Measurements from ENCODE around the gene HSCB. TPM values are rescaled to one million over a fixed set of nuclear protein-coding genes. Genes with fewer than 3 reads are reported as not detected.
A peak's percentile ranks its signal among the peaks of the same experiment; 100 is the strongest.

The HSCB gene
- total and polyA plus RNA-seq, 9 of the 15 experiments (the other 6 are each of a cell fraction or from before 2014, with no cell fraction given), result 2.6 to 13.1 (median 8.6) TPM

DNA sequence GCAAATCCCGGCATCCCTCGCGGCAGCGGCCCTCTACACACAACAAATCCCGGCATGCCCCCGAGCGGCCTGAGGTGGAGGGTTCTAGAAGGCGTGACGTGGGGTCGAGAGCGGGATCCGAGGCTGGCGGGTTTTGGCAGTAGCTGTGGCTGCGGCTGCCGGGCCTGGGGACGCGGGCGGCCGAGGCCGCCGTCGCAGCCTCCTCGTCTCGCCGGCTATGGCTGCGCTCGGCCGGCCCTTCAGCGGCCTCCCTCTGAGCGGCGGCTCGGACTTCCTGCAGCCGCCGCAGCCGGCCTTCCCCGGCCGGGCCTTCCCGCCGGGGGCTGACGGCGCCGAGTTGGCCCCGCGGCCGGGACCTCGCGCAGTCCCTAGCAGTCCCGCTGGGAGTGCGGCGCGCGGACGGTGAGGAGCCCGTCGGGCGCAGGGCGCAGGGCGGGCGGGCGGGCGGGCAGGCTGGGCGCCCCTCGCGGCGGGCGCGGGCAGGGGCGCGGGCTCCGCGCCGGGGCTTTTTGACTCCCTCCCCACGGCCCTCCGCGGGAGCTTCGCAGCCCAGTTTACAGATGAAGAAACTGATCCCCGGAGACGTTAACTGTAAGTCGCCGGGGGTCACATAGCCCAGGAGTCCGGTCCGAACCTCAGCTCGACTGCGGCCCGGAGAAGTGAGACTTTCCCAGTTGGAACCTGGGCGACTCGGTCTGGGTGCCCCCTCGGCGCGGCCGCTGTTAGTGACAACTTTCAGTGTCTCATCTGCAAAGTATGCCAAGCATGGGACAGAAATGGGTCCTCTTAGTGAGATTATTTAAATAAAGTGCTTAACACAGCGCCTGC is 31.0 kb downstream of the HSCB start, which contains the start of gene CCDC117:
Gene CCDC117, plus strand, starts transcription at position 63 of the 828 bp plus-strand sequence. Its CDS starts 155 bp downstream, at position 218.
- in situ Hi-C loops (cut with MboI) (no loop called here), intact Hi-C loops (cut with micrococcal nuclease) (no loop called here)
- Histone ChIP-seq H3K27ac (ENCODE audit: extremely low read depth, low read depth, low read length) (peak within 1 kb of the TSS; percentile 92), H3K9ac (ENCODE audit: insufficient read depth in 1 of 2, low read depth in 2 of 2, low read length in 2 of 2) (peak within 1 kb of the TSS; percentile 88 to 94), H3K9me1 (ENCODE audit: control insufficient read depth, insufficient read depth, low read length) (no peaks in the 10 kb centered on the region), H3K4me2 (ENCODE audit: insufficient read depth, low read length) (peak within 1 kb of the TSS; percentile 84), H3K9me3 (replicated peaks; ENCODE audit: control insufficient read depth, insufficient read depth, low read depth, low read length) (no peaks in the 10 kb centered on the region), H4K20me1 (replicated peaks; ENCODE audit: control insufficient read depth, insufficient read depth, low read length) (no peaks in the 10 kb centered on the region), H3K79me2 (ENCODE audit: control insufficient read depth, insufficient read depth, low read length) (peaks cover 31% of the 10 kb centered on the region), H2AFZ (ENCODE audit: low read depth, low read length) (peak within 1 kb of the TSS; percentile 86), H3K4me1 (replicated peaks in 1 of 2; ENCODE audit: control insufficient read depth in 2 of 2, insufficient read depth in 2 of 2, low read length in 2 of 2) (peaks cover 3 to 6% of the 10 kb centered on the region in 2 experiments; a peak in 2 of 5 replicates), H3K27me3 (ENCODE audit: control insufficient read depth in 2 of 2, insufficient read depth in 2 of 2, low read length in 2 of 2) (no peaks in the 10 kb centered on the region), H3K4me3 (peak within 1 kb of the TSS; percentile 84), H3K36me3 (ENCODE audit: control insufficient read depth, insufficient read depth, low read length) (peaks cover 24% of the 10 kb centered on the region; the same call in 1 of the 3 replicates)
- no peak for FAIRE-seq
- CTCF ChIA-PET (ENCODE audit: low intra/inter-chr PET ratio), result interaction anchor here (0.7 kb wide), 1 partner anchor 58 kb away, joined by 3 read pairs; no protein-coding TSS in a partner anchor
- peak; percentile 96 for ATAC-seq
- POLR2A ChIA-PET, result interaction anchor here (0.6 to 1.2 kb wide), 11 partner anchors 11 to 361 kb away, joined by 3 to 5 read pairs (median 4); partner anchors contain the start of gene XBP1
- peak; percentile 83 to 94 (median 86) for DNase-seq (ENCODE audit: extremely low read depth in 1 of 4, low spot score in 3 of 4)
- under 1% methylated on average over 42 of the region's 92 CpGs for WGBS (ENCODE audit: insufficient coverage, low coverage, missing lambda C conversion rate)
- no TSS peak for BruUV-seq (replicated peaks)
- no peak for TF ChIP-seq TRIM24 (IDR thresholded peaks at IDR 0.05)
- TF ChIP-seq, protein P1, sequence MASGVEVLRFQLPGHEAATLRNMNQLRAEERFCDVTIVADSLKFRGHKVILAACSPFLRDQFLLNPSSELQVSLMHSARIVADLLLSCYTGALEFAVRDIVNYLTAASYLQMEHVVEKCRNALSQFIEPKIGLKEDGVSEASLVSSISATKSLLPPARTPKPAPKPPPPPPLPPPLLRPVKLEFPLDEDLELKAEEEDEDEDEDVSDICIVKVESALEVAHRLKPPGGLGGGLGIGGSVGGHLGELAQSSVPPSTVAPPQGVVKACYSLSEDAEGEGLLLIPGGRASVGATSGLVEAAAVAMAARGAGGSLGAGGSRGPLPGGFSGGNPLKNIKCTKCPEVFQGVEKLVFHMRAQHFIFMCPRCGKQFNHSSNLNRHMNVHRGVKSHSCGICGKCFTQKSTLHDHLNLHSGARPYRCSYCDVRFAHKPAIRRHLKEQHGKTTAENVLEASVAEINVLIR (CRISPR knock-in tag; IDR thresholded peaks at IDR 0.05), result peak; percentile 45; the same call in 1 of the 2 replicates
- TF ChIP-seq HCFC1 (IDR thresholded peaks at IDR 0.05; ENCODE audit: low read depth, low read length), result peak; percentile 92
- TF ChIP-seq SMAD4 (CRISPR knock-in tag; conservative IDR thresholded peaks at IDR 0.05), result peak; percentile 66
- TF ChIP-seq BCOR (IDR thresholded peaks at IDR 0.05), result no peak; the same call in 1 of the 2 replicates
- TF ChIP-seq CREM (IDR thresholded peaks at IDR 0.05; ENCODE audit: low read depth), result peak; percentile 91
- TF ChIP-seq, protein P2, sequence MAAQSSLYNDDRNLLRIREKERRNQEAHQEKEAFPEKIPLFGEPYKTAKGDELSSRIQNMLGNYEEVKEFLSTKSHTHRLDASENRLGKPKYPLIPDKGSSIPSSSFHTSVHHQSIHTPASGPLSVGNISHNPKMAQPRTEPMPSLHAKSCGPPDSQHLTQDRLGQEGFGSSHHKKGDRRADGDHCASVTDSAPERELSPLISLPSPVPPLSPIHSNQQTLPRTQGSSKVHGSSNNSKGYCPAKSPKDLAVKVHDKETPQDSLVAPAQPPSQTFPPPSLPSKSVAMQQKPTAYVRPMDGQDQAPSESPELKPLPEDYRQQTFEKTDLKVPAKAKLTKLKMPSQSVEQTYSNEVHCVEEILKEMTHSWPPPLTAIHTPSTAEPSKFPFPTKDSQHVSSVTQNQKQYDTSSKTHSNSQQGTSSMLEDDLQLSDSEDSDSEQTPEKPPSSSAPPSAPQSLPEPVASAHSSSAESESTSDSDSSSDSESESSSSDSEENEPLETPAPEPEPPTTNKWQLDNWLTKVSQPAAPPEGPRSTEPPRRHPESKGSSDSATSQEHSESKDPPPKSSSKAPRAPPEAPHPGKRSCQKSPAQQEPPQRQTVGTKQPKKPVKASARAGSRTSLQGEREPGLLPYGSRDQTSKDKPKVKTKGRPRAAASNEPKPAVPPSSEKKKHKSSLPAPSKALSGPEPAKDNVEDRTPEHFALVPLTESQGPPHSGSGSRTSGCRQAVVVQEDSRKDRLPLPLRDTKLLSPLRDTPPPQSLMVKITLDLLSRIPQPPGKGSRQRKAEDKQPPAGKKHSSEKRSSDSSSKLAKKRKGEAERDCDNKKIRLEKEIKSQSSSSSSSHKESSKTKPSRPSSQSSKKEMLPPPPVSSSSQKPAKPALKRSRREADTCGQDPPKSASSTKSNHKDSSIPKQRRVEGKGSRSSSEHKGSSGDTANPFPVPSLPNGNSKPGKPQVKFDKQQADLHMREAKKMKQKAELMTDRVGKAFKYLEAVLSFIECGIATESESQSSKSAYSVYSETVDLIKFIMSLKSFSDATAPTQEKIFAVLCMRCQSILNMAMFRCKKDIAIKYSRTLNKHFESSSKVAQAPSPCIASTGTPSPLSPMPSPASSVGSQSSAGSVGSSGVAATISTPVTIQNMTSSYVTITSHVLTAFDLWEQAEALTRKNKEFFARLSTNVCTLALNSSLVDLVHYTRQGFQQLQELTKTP (IDR thresholded peaks at IDR 0.05; ENCODE audit: low read depth in 1 of 2, partially characterized antibody in 2 of 2), result peak in 1 of 2 experiments; percentile 94
- TF ChIP-seq GABPA (tag; conservative IDR thresholded peaks at IDR 0.05; ENCODE audit: low read depth), result 0 out of 2 replicates have a peak, but pooled peaks have one; percentile 39
- no peak for TF ChIP-seq NR2C2 (CRISPR knock-in tag; IDR thresholded peaks at IDR 0.05)
- peak; percentile 90 for TF ChIP-seq NR2C2 (tag; IDR thresholded peaks at IDR 0.05)
- TF ChIP-seq L3MBTL2 (IDR thresholded peaks at IDR 0.05), result peak; percentile 62
- TF ChIP-seq, protein P3, sequence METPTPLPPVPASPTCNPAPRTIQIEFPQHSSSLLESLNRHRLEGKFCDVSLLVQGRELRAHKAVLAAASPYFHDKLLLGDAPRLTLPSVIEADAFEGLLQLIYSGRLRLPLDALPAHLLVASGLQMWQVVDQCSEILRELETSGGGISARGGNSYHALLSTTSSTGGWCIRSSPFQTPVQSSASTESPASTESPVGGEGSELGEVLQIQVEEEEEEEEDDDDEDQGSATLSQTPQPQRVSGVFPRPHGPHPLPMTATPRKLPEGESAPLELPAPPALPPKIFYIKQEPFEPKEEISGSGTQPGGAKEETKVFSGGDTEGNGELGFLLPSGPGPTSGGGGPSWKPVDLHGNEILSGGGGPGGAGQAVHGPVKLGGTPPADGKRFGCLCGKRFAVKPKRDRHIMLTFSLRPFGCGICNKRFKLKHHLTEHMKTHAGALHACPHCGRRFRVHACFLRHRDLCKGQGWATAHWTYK (CRISPR knock-in tag; IDR thresholded peaks at IDR 0.05), result 0 out of 2 replicates have a peak, but pooled peaks have one; percentile 26
- TF ChIP-seq, protein P4, sequence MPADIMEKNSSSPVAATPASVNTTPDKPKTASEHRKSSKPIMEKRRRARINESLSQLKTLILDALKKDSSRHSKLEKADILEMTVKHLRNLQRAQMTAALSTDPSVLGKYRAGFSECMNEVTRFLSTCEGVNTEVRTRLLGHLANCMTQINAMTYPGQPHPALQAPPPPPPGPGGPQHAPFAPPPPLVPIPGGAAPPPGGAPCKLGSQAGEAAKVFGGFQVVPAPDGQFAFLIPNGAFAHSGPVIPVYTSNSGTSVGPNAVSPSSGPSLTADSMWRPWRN (IDR thresholded peaks at IDR 0.05; ENCODE audit: low read depth), result no peak
- TF ChIP-seq KDM5B (IDR thresholded peaks at IDR 0.05; ENCODE audit: insufficient replicate concordance, low read depth, low read length), result peak; percentile 7

All from K562 (cell line).